NCI-H1417 treated with DMSO at 0.1 percent for 48 hours (cell line): Measurements from ENCODE around the gene ARID1B.
A peak's percentile ranks its signal among the peaks of the same experiment; 100 is the strongest.

Experiments
- DNase-seq: peaks from one replicate; lab custom pipeline; 2025; lab: John Stamatoyannopoulos, UW

ARID1B gene

DNA sequence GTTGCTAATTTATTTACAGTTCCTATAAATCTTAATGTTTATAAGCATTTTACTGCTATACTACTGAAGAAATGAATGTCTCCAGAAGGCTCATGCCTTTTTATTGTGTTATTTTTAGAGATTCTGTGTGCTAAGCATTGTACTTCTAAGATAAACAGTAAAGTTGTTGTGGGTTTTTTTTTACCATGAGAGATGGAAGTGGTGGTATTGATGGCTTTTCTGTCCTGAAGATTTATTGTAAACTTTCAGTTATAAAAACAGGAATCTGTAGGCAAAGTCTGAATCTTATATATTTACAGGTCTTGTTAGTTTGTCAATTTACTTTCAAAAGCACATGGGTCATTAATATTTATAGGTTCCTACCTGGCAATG is 299.3 kb downstream of the ARID1B start:
- DNase-seq, result no peak

GRCh38 chr6:157077251-157077650 is 300.1 kb downstream of the ARID1B start:
- no peak for DNase-seq

GRCh38 chr6:157078326-157078725 is 301.1 kb downstream of the ARID1B start:
- DNase-seq, result no peak

- no peak for DNase-seq
Measured at GRCh38 chr6:157079277-157079676, 302.1 kb downstream of the ARID1B start.

GRCh38 chr6:157079771-157080170 is 302.6 kb downstream of the ARID1B start:
- no peak for DNase-seq

DNA sequence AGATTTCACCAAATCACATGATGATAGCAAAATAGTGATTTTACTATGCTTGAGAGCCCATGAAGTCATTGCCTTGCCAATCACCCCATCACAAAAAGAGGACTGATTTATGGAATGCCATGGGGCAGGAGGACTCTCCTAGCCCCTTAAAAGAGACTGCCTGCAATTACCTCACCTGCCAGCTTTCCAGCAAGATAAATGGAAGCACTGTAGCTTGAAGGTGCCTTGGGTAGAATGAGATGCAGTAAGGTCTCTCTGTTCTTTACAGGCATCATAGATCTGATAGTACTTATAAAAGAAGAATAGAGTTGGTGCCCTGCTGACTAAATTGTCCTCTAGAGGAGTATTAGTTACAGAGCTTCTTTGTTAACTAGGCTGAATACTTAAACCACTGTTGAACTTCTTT is 303.8 kb downstream of the ARID1B start:
- DNase-seq, result no peak

- DNase-seq, result no peak
Measured at GRCh38 chr6:157083343-157083742, 306.2 kb downstream of the ARID1B start.

DNA sequence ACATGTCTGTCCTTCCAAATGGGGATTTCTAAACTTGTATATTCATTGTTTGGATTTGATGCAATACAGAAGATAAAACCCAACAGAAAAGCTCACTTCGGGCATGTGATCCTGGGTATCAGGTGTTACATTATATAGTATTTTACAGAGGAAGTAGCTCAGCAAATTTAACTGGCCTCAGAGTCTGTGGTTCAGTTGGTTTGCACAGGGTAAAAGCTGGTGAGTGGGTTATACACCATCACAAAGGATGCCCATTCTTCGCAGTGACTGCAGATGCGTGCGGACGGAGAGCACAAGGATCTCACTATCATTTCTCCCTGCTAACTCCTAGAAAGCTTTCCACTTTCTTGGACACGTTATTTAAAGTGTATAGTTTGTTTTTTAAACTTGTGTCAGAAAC is 309.5 kb downstream of the ARID1B start:
- DNase-seq, result no peak

- DNase-seq, result no peak
Measured at GRCh38 chr6:157087974-157088373, 310.8 kb downstream of the ARID1B start.

- no peak for DNase-seq
Measured at GRCh38 chr6:157088841-157089240, 311.7 kb downstream of the ARID1B start.

- DNase-seq, result no peak
Measured at GRCh38 chr6:157089258-157089657, 312.1 kb downstream of the ARID1B start.

DNA sequence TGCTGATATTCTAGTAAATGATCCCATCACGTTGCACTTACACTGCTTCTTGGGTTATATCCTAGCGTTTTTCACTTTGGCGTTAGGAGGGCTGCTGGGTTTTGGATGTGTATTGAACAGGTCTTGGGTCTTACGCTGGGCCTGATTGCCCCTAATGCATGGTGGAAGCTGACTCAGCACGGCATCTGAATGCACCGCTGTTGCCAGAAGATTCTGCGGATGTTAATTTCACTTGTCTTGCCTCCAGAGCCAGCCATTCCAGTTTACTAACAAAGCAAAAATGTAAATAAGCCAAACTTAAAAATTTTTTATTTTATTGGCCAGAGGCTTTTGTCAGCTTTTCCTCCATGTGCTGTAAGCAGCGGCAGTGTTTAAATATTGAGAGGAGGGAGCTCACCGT is 312.7 kb downstream of the ARID1B start:
- DNase-seq, result no peak

DNA sequence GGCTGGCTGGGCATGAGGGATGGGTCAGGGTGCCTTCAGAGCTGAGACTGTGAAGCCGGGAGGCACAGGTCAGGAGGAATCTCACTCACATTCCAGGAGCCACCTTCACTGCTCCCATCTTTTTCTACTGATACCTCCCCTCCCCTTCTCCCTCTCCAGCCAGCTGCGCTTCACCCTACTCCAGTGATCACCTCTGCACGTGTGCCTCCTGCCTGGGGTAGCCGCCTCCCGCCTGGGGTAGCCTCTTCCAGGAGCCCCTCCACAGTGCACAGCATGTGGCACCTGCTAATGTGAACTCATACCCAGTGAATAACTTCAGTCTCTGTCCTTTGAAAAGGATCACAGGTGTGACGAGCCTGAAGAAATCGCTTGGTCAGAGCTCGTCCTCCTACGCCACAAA is 313.6 kb downstream of the ARID1B start:
- DNase-seq, result no peak

- DNase-seq, result no peak
Measured at GRCh38 chr6:157091243-157091642, 314.1 kb downstream of the ARID1B start.

GRCh38 chr6:157091856-157092460 is 314.8 kb downstream of the ARID1B start:
- DNase-seq, result no peak

GRCh38 chr6:157092736-157093135 is 315.6 kb downstream of the ARID1B start:
- peak; percentile 85 for DNase-seq

DNA sequence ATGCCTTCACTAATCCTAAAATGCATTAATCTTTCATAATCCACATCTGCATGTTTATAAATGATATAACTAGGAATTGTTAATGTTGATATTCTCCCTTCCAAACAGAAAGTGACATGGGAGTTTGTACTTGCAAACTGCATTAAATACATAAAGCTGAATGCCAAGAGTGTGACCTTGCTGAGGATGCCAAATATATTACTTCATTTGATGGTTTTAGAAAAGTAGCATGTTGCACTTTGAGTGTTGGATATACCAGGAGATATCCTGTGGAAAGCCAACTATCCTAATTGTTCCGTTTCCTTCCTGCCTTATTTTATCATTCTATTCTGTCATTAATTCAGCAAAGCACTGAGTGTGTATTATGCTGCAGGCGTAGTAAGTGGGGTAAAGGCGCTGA is 316.4 kb downstream of the ARID1B start:
- DNase-seq, result no peak

- DNase-seq, result no peak
Measured at GRCh38 chr6:157094038-157094437, 316.9 kb downstream of the ARID1B start.

DNA sequence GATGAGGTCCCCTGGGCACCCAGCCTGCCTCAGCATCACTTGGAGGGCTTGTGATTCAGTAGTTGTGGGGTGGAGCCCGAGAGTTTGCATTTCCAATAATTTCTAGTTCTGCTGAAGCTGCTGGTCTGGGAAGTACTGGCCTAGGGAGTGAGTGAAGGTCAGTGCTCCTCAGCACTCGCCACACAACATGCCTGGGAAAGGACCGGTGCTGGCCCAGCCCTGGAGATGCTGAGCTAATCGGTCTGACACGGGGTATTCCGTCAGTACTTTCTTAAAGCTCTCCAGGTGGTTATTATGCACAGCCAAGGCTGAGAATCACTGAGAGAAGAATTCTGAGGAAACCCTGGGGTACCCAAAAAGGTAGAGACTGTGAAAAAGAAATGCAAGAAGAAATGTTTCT is 317.9 kb downstream of the ARID1B start:
- no peak for DNase-seq

- DNase-seq, result no peak
Measured at GRCh38 chr6:157095569-157095968, 318.4 kb downstream of the ARID1B start.

GRCh38 chr6:157096105-157096504 is 318.9 kb downstream of the ARID1B start:
- DNase-seq, result no peak

DNA sequence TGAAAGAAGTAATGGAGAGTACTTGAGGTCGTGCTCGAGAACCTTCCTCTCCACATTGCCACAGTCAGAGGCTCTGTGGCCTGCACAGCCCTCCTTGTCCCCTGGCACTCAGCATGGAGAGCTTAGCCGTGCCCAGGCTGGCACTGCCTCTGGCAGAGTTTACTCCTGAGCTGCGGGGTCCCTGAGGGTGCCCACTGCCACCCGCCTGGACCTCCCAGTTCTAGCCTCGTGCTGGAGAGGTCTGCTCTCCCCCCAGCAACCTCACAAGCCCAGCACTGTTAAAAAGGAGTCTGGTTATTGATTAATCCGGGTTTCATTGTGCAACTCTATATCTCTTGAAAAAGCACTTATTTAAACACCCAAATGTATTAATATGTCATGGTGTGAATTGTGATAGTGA is 319.3 kb downstream of the ARID1B start:
- no peak for DNase-seq

DNA sequence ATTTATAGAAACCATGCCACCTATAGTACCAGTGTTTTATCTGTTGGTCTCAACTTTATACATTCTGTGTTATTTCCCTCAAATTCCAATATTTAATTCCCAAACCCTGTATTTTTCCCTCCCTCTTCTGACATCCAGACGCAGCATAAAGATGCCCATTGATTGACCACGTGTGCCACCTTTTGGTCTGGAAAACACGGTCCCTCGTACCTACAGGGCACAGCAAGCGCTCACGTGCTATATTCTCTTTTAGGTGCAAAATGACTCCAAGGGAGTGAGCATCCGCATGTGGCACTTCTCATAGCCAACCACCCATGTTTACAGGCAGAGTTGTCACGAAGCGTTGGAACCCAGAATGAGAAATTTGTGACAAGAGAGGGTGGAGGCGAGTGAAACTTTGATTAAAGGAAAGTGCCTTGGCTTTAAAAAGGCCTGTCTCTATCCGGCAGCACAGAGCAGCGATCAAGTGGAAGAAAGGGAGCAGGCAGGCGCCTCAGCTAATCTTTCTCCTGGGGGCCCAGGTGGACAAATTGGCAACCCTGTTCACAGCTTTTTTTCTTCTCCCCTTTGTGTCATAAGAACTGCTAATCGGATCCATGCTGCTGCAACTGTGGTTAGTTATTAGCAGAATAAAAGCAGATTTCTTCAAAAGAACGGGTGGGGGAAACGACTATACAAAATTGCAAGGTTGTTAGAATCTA is 320.2 kb downstream of the ARID1B start:
- no peak for DNase-seq

DNA sequence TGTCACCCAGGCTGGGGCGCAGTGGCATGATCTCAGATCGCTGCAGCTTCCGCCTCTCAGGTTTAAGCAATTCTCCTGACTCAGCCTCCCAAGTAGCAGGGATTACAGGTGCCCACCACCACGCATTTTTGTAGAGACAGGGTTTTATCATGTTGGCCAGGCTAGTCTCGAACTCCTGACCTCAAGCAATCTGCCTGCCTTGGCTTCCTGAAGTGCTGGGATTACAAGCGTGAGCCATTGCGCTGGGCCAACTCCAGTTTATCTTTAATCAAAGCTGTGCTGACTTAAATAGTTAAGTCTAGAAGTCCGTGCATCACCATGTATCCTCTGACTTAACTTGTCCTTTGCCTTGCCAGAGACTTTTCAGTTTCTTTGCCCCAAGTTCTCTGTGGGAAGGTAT is 321.8 kb downstream of the ARID1B start:
- DNase-seq, result no peak
